ENCODE data around the gene CRYBA4.

- TF ChIP-seq POLR2AphosphoS5 (IDR thresholded peaks at IDR 0.05; ENCODE audit: low read depth, low read length) (no peak), SIN3A (IDR thresholded peaks at IDR 0.05; ENCODE audit: borderline replicate concordance, insufficient read depth, low read depth, low read length) (no peak), CTCF (IDR thresholded peaks at IDR 0.05) (no peak)
These were observed 1.6 kb upstream of the CRYBA4 start for GRCh38 chr22:26620197-26620596.
